HepG2 (cell line): ENCODE measurements around the gene CD34. TPM values are rescaled to one million over a fixed set of nuclear protein-coding genes. Genes with fewer than 3 reads are reported as not detected.

Experiments
- AGO1 ChIP-seq: fragments of 200-400 bp; formaldehyde crosslinking; IDR thresholded peaks from 2 replicates; pipeline ENCODE4 v1.6.1; 2017; ENCODE audit warnings: mild to moderate bottlenecking, low read depth, low read length, moderate library complexity; ENCODE audit not compliant: poor library complexity, severe bottlenecking
- ATF7-NPFF ChIP-seq: sonication (generic); formaldehyde crosslinking; IDR thresholded peaks from 2 replicates; pipeline ENCODE4 v1.8.1; 2023; ENCODE audit warnings: mild to moderate bottlenecking, low read depth, missing genetic modification reagents, moderate library complexity
- CCDC6 ChIP-seq: sonication (generic); formaldehyde crosslinking; IDR thresholded peaks from 2 replicates; pipeline ENCODE4 v1.8.1; 2022; ENCODE audit warnings: mild to moderate bottlenecking, missing genetic modification reagents, moderate library complexity
- ERF ChIP-seq: IDR thresholded peaks from 2 replicates; pipeline ENCODE4 v1.6.1; 2018; ENCODE audit warnings: missing biosample characterization, missing genetic modification reagents
- FOXO4 ChIP-seq: sonication (generic); formaldehyde crosslinking; conservative IDR thresholded peaks from 2 replicates; pipeline ENCODE4 v1.8.1; 2023; ENCODE audit warnings: missing genetic modification reagents
- GTF2F1 ChIP-seq: fragments of 150-350 bp; IDR thresholded peaks from 2 replicates; pipeline ENCODE4 v1.6.1; 2014; ENCODE audit warnings: low read length
- PPARG ChIP-seq: conservative IDR thresholded peaks from 2 replicates; pipeline ENCODE4 v1.6.1; 2016; ENCODE audit warnings: missing biosample characterization, missing genetic modification reagents
- STAG1 ChIP-seq: sonication (generic); formaldehyde crosslinking; IDR thresholded peaks from 2 replicates; pipeline ENCODE4 v1.4.0; 2020; ENCODE audit warnings: missing genetic modification reagents
- TARDBP ChIP-seq: sonication (generic); formaldehyde crosslinking; IDR thresholded peaks from 2 replicates; pipeline ENCODE4 v1.8.0; 2022; ENCODE audit warnings: mild to moderate bottlenecking, missing genetic modification reagents
- TEAD2 ChIP-seq: sonication (generic); formaldehyde crosslinking; IDR thresholded peaks from 2 replicates; pipeline ENCODE4 v1.9.0; 2021; ENCODE audit warnings: missing genetic modification reagents
- TFDP2 ChIP-seq: sonication (generic); formaldehyde crosslinking; IDR thresholded peaks from 2 replicates; pipeline ENCODE4 v1.4.0; 2020; ENCODE audit warnings: missing genetic modification reagents
- XRCC5 ChIP-seq: fragments of 200-400 bp; formaldehyde crosslinking; optimal IDR thresholded peaks from 2 replicates; pipeline ENCODE3; 2017; ENCODE audit warnings: mild to moderate bottlenecking, low read length
- ZBTB14 ChIP-seq: sonication (generic); formaldehyde crosslinking; IDR thresholded peaks from 2 replicates; pipeline ENCODE4 v1.4.0; 2020; ENCODE audit warnings: missing genetic modification reagents
- ZBTB26 ChIP-seq: IDR thresholded peaks from 2 replicates; pipeline ENCODE4 v1.6.1; 2016; ENCODE audit warnings: missing compliant biosample characterization, missing genetic modification reagents, borderline replicate concordance
- ZBTB49 ChIP-seq: sonication (generic); formaldehyde crosslinking; IDR thresholded peaks from 2 replicates; pipeline ENCODE4 v1.4.0; 2020; ENCODE audit warnings: missing genetic modification reagents, borderline replicate concordance
- ZBTB8A ChIP-seq: sonication (generic); formaldehyde crosslinking; IDR thresholded peaks from 2 replicates; pipeline ENCODE4 v1.4.0; 2020; ENCODE audit warnings: mild to moderate bottlenecking, low read depth, missing genetic modification reagents, borderline replicate concordance
- ZNF331 ChIP-seq: sonication (generic); formaldehyde crosslinking; IDR thresholded peaks from 2 replicates; pipeline ENCODE4 v1.4.0; 2020; ENCODE audit warnings: missing genetic modification reagents
- ZNF367 ChIP-seq: sonication (generic); formaldehyde crosslinking; IDR thresholded peaks from 2 replicates; pipeline ENCODE4 v1.4.0; 2020; ENCODE audit warnings: missing genetic modification reagents, borderline replicate concordance
- ZNF713 ChIP-seq: sonication (generic); formaldehyde crosslinking; IDR thresholded peaks from 2 replicates; pipeline ENCODE4 v1.4.0; 2020; ENCODE audit warnings: mild to moderate bottlenecking, missing genetic modification reagents
- ZSCAN9 ChIP-seq: IDR thresholded peaks from 2 replicates; pipeline ENCODE4 v1.6.1; 2016; ENCODE audit warnings: borderline replicate concordance
- polyA plus RNA-seq, 8 experiments: library from polyadenylated mRNA; depleted of rRNA in 3 of 8; stranded (reverse) in 7 of 8; unstranded in 1 of 8; fragments of >200 nt; fragmentation: Illumina TruSeq in 4 of 8; extraction: Trizol in 4 of 8; gene quantifications; 2 replicates each; pipeline versions ENCODE4 v1.2.1 to v1.2.3, GENCODE V29; 2011 to 2016; ENCODE audit warnings: low read depth in 4 of 8, missing spikeins in 1 of 8, mixed read lengths in 1 of 8; ENCODE audit not compliant: insufficient read depth in 1 of 8
- total RNA-seq, 5 experiments: library from RNA; depleted of rRNA; stranded (reverse); fragments of >200 nt; fragmentation: Illumina TruSeq; extraction: Trizol; gene quantifications; 2 replicates each; pipeline ENCODE4 v1.2.3, GENCODE V29; 2016; ENCODE audit warnings: low read depth in 1 of 5
- TF ChIP-seq, protein P1 (sequence below): sonication (generic); formaldehyde crosslinking; IDR thresholded peaks from 2 replicates; pipeline ENCODE4 v1.5.1; 2020; ENCODE audit warnings: missing genetic modification reagents, mild to moderate bottlenecking, borderline replicate concordance

The CD34 gene
- total and polyA plus RNA-seq, 2 of the 13 experiments (the other 11 are each of a cell fraction or from before 2014, with no cell fraction given), result not detected

- TF ChIP-seq ZBTB49 (no peak), ZBTB14 (CRISPR knock-in tag) (peak; percentile 90), CCDC6 (CRISPR knock-in tag) (0 out of 2 replicates have a peak, but pooled peaks have one; percentile 43), ZBTB26 (CRISPR knock-in tag) (no peak), XRCC5 (peak; percentile 76), ZBTB8A (CRISPR knock-in tag) (no peak), ZSCAN9 (CRISPR knock-in tag) (no peak), PPARG (CRISPR knock-in tag) (no peak), GTF2F1 (no peak), FOXO4 (no peak), ZNF367 (no peak), TARDBP (CRISPR knock-in tag) (no peak), STAG1 (CRISPR knock-in tag) (peak; percentile 52), TEAD2 (CRISPR knock-in tag) (no peak), ERF (no peak), TFDP2 (CRISPR knock-in tag) (peak; percentile 51; the same call in 1 of the 2 replicates), AGO1 (no peak), ZNF331 (CRISPR knock-in tag) (peak; percentile 54; the same call in 1 of the 2 replicates), ATF7-NPFF (CRISPR knock-in tag) (0 out of 2 replicates have a peak, but pooled peaks have one; percentile 51), ZNF713 (no peak)
- TF ChIP-seq, protein P1, sequence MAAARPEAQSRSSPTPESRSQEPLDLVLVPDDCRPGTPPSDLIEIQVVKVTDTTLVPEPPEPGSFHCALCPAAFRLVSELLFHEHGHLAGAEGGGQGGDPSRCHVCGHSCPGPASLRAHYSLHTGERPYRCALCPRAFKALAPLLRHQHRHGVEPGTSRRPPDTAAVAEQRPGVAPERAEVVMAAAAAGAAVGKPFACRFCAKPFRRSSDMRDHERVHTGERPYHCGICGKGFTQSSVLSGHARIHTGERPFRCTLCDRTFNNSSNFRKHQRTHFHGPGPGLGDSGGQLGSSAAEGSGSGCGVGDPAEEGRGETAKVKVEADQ (CRISPR knock-in tag), result no peak
Observed at GRCh38 chr1:207868774-207869721, 41.9 kb downstream of the CD34 start (continued).
